GM12878 (cell line): Measurements from ENCODE around the gene DNAJC4. TPM values are rescaled to one million over a fixed set of nuclear protein-coding genes. Genes with fewer than 3 reads are reported as not detected.
A peak's percentile ranks its signal among the peaks of the same experiment; 100 is the strongest.

Experiments
- ASH2L ChIP-seq: fragments of 300-600, 200-600 bp; sonication (generic); IDR thresholded peaks from 2 replicates; pipeline ENCODE4 v1.6.1; 2017; ENCODE audit warnings: low read depth, mild to moderate bottlenecking, borderline replicate concordance
- BCLAF1 ChIP-seq: fragments of 450-650 bp; IDR thresholded peaks from 2 replicates; pipeline ENCODE4 v1.6.1; 2017; ENCODE audit warnings: antibody characterized with exemption, mild to moderate bottlenecking, moderate library complexity
- BHLHE40 ChIP-seq, 2 experiments: fragments of 450-650 bp in 1 of 2; IDR thresholded peaks; 2 replicates each; pipeline ENCODE4 v1.6.1; 2011 to 2017; ENCODE audit warnings: low read depth in 2 of 2, borderline replicate concordance in 1 of 2, improper control_type of control experiment in 1 of 2, low read length in 1 of 2, mild to moderate bottlenecking in 1 of 2
- CEBPB ChIP-seq, 2 experiments: fragments of 150-350 bp in 1 of 2; IDR thresholded peaks; 2 replicates each; pipeline ENCODE4 v1.6.1; 2012 to 2014; ENCODE audit warnings: low read depth in 2 of 2, low read length in 2 of 2, borderline replicate concordance in 1 of 2, inconsistent platforms in 1 of 2
- CREB1 ChIP-seq: IDR thresholded peaks from 2 replicates; pipeline ENCODE4 v1.6.1; 2012; ENCODE audit warnings: low read depth, mild to moderate bottlenecking, inconsistent platforms
- NFIC ChIP-seq: IDR thresholded peaks from 2 replicates; pipeline ENCODE4 v1.6.1; 2012; ENCODE audit warnings: low read depth, mild to moderate bottlenecking, inconsistent platforms, low read length, moderate library complexity
- POLR2AphosphoS5 ChIP-seq: IDR thresholded peaks from 2 replicates; pipeline ENCODE4 v1.6.1; 2011; ENCODE audit warnings: mild to moderate bottlenecking, low read length, inconsistent platforms
- PRDM15 ChIP-seq: fragments of 450-650 bp; formaldehyde crosslinking; IDR thresholded peaks from 2 replicates; pipeline ENCODE4 v1.4.0; 2020; ENCODE audit warnings: mild to moderate bottlenecking, moderate library complexity
- RAD51 ChIP-seq: fragments of 450-650 bp; IDR thresholded peaks from 2 replicates; pipeline ENCODE4 v1.6.1; 2016; ENCODE audit warnings: moderate library complexity, mild to moderate bottlenecking, inconsistent platforms
- RB1 ChIP-seq: fragments of 450-650 bp; formaldehyde crosslinking; IDR thresholded peaks from 2 replicates; pipeline ENCODE4 v1.6.1; 2017; ENCODE audit warnings: mild to moderate bottlenecking, borderline replicate concordance
- RUNX3 ChIP-seq: IDR thresholded peaks from 2 replicates; pipeline ENCODE4 v1.6.1; 2012; ENCODE audit warnings: low read length, inconsistent platforms
- SKIL ChIP-seq: fragments of 450-650 bp; IDR thresholded peaks from 2 replicates; pipeline ENCODE4 v1.6.1; 2017; ENCODE audit warnings: mild to moderate bottlenecking, low read depth, inconsistent platforms; ENCODE audit not compliant: poor library complexity, severe bottlenecking
- SMC3 ChIP-seq: IDR thresholded peaks from 2 replicates; pipeline ENCODE4 v1.6.1; 2011; ENCODE audit warnings: low read length, improper control_type of control experiment, borderline replicate concordance
- SREBF2 ChIP-seq: IDR thresholded peaks from 2 replicates; pipeline ENCODE4 v1.6.1; 2012; ENCODE audit warnings: mild to moderate bottlenecking, low read length
- TAF1 ChIP-seq: IDR thresholded peaks from 2 replicates; pipeline ENCODE4 v1.6.1; 2011; ENCODE audit warnings: mild to moderate bottlenecking, low read depth, low read length, borderline replicate concordance
- polyA plus RNA-seq, 11 experiments: library from polyadenylated mRNA; depleted of rRNA in 4 of 11; unstranded in 6 of 11; stranded (reverse) in 5 of 11; fragments of >200 nt; fragmentation: Nextera tagmentation in 4 of 11; fragmentation: Illumina TruSeq in 1 of 11; extraction: Ambion mirVana in 4 of 11; extraction: Trizol in 1 of 11; gene quantifications; 1 replicate in 1 of 11; 2 replicates in 10 of 11; pipeline versions ENCODE4 v1.2.1 to v1.2.3, GENCODE V29; 2011 to 2016; ENCODE audit warnings: inconsistent platforms in 2 of 11, missing spikeins in 2 of 11, low read depth in 1 of 11
- total RNA-seq, 4 experiments: library from RNA; depleted of rRNA in 3 of 4; stranded (reverse); fragments of >200 nt in 3 of 4; fragmentation: Illumina TruSeq in 1 of 4; extraction: Trizol in 1 of 4; gene quantifications; 2 replicates each; pipeline versions ENCODE4 v1.2.1 to v1.2.3, GENCODE V29; 2013 to 2021
- TF ChIP-seq, protein P1 (sequence below): fragments of 450-650 bp; formaldehyde crosslinking; IDR thresholded peaks from 2 replicates; pipeline ENCODE4 v1.5.0; 2022; ENCODE audit warnings: mild to moderate bottlenecking, missing genetic modification characterization

The DNAJC4 gene
- total and polyA plus RNA-seq, 10 of the 15 experiments (the other 5 are each of a cell fraction or from before 2014, with no cell fraction given): 3.7 to 64.9 (median 30.1) TPM

- TF ChIP-seq NFIC (no peak), SKIL (no peak), RAD51 (no peak), SREBF2 (peak; percentile 52; the same call in 1 of the 2 replicates), BHLHE40 (IDR thresholded peaks at IDR 0.05; ENCODE audit: borderline replicate concordance in 1 of 2, low read depth in 2 of 2, low read length in 1 of 2) (peak; percentile 32 to 40; a peak in 2 of 4 replicates), CREB1 (peak; percentile 86), RB1 (0 out of 2 replicates have a peak, but pooled peaks have one; percentile 22), TAF1 (peak; percentile 50), BCLAF1 (no peak), SMC3 (no peak), RUNX3 (peak; percentile 83), POLR2AphosphoS5 (peak; percentile 75), ASH2L (no peak), CEBPB (IDR thresholded peaks at IDR 0.05; ENCODE audit: borderline replicate concordance in 1 of 2, low read depth in 2 of 2, low read length in 2 of 2) (peak in 1 of 2 experiments; percentile 48; a peak in 1 of 4 replicates), PRDM15 (no peak)
- TF ChIP-seq, protein P1, sequence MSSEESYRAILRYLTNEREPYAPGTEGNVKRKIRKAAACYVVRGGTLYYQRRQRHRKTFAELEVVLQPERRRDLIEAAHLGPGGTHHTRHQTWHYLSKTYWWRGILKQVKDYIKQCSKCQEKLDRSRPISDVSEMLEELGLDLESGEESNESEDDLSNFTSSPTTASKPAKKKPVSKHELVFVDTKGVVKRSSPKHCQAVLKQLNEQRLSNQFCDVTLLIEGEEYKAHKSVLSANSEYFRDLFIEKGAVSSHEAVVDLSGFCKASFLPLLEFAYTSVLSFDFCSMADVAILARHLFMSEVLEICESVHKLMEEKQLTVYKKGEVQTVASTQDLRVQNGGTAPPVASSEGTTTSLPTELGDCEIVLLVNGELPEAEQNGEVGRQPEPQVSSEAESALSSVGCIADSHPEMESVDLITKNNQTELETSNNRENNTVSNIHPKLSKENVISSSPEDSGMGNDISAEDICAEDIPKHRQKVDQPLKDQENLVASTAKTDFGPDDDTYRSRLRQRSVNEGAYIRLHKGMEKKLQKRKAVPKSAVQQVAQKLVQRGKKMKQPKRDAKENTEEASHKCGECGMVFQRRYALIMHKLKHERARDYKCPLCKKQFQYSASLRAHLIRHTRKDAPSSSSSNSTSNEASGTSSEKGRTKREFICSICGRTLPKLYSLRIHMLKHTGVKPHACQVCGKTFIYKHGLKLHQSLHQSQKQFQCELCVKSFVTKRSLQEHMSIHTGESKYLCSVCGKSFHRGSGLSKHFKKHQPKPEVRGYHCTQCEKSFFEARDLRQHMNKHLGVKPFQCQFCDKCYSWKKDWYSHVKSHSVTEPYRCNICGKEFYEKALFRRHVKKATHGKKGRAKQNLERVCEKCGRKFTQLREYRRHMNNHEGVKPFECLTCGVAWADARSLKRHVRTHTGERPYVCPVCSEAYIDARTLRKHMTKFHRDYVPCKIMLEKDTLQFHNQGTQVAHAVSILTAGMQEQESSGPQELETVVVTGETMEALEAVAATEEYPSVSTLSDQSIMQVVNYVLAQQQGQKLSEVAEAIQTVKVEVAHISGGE (CRISPR knock-in tag): peak; percentile 53
Measured at GRCh38 chr11:64269540-64270220, 39.3 kb downstream of the DNAJC4 start (continued).
